HG02840 (cell line): Measurements from ENCODE around the gene POLD3.

Source experiments
- ATAC-seq: cut with Tn5 transposase; IDR thresholded peaks from one replicate; pipeline ENCODE4 v1.9.1; 2021; ENCODE audit warnings: mild to moderate bottlenecking, moderate library complexity, moderate number of reproducible peaks; ENCODE audit not compliant: unreplicated experiment, low FRiP score

The POLD3 gene

DNA sequence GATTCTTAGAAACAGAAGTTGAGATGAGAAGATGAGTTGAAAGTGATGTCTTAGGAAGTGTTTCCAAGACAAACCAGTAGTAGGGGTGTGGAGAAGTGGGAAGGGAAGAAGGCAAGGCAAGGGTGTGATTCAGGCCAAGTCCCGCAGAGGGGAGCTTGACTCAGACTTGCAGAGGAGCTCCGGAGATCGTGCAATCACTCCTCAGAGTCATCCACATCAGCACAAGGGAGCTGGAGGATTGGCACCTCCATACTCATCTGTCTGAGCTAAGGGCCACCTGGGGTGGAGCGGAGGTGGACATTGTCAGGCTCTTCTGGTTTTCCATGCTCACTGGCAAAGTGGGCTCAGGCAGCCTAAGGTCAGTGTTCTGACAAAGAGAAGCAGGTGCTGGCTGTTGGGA, 94.4 kb downstream of the POLD3 start:
- no peak for ATAC-seq

GRCh38 chr11:74687237-74688023, 95.0 kb downstream of the POLD3 start:
- no peak for ATAC-seq

- ATAC-seq = no peak
Observed at GRCh38 chr11:74689666-74690065, 97.3 kb downstream of the POLD3 start.

DNA sequence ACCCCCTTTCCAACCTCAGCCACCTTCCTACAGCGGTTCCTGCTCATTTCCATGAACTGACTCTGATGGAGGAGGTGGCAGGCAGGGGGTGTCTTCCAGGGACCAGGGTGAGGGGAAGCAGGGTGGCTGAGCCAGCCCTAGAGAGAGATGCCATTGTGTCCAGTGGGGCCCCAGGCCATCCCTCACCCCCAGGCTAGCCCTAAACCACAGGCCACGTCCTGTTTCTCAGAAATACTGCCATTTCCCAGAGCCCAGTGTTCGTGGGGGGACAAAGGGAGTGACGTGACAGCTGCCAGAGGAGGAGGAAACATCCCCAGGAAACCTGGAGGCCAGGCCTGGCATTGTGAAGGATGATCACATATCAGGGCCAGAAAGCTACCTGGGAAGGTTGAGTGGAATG, 99.4 kb downstream of the POLD3 start:
- ATAC-seq = no peak
